HG03097 (cell line): ENCODE measurements around the gene MACO1.

Experiments
- ATAC-seq: cut with Tn5 transposase; IDR thresholded peaks from one replicate; pipeline ENCODE4 v1.9.1; 2021; ENCODE audit not compliant: unreplicated experiment, low FRiP score

MACO1 gene

GRCh38 chr1:25540750-25541342 lies 110.1 kb downstream of the MACO1 start:
- ATAC-seq: no peak

GRCh38 chr1:25541425-25541824 lies 110.7 kb downstream of the MACO1 start:
- ATAC-seq: no peak

- ATAC-seq: no peak
Measured at GRCh38 chr1:25541889-25542658, 111.4 kb downstream of the MACO1 start.

- ATAC-seq: no peak
Measured at GRCh38 chr1:25543005-25543424, 112.3 kb downstream of the MACO1 start.

- ATAC-seq: peak; percentile 73
Measured at GRCh38 chr1:25543425-25544242, 112.9 kb downstream of the MACO1 start, which contains the start of gene LDLRAP1. Gene LDLRAP1 (plus strand): TSS chr1:25543606. CDS start chr1:25543699, 93 bp downstream.

GRCh38 chr1:25544243-25544764 lies 113.6 kb downstream of the MACO1 start:
- no peak for ATAC-seq

GRCh38 chr1:25544819-25545218 lies 114.1 kb downstream of the MACO1 start:
- no peak for ATAC-seq

GRCh38 chr1:25545767-25546166 lies 115.1 kb downstream of the MACO1 start:
- ATAC-seq: no peak

- no peak for ATAC-seq
Measured at GRCh38 chr1:25546193-25546592, 115.5 kb downstream of the MACO1 start.

GRCh38 chr1:25548601-25549000 lies 117.9 kb downstream of the MACO1 start:
- ATAC-seq: no peak

- ATAC-seq: peak; percentile 85
Measured at GRCh38 chr1:25549273-25550154, 118.8 kb downstream of the MACO1 start.
